NCI-H1436 (cell line): ENCODE results near the gene NPC1.
"Not testable (repeated sequence)": the region's sequence is repeated elsewhere in the genome, so short reads cannot be mapped to it uniquely, and the experiment has no call there.

Source experiments
- DNase-seq: peaks from one replicate; lab custom pipeline; 2025; lab: John Stamatoyannopoulos, UW

Gene NPC1

DNA sequence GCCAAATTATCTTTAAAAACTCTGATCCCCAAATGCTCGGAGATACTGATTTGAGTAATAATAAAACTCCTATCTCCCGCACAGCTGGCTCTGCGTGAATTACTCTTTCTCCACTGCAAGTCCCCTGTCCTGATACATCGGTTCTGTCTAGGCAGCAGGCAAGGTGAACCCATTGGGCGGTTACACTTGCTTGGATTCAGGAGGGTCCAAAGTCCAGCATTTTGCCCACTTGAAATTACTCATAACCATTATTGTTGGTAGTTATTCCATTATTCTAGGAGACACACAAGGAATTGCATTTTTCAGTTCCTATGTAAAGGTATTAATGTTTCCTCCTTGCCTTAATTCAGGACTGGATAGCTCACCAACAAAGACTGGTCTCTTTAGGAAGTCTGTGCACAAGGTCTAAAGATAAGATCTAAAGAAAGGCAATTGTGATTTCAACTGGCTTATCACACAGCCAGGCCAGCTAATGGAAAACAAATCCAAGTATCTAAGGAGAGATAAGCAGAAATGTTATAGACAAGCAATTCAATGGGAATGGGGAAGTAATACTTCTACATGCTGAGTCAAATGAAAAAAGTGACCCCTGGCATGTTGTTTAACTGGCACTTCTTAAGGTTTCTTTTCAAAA is 23.2 kb upstream of the NPC1 start:
- DNase-seq, result no peak

GRCh38 chr18:23608211-23608610 is 21.9 kb upstream of the NPC1 start:
- DNase-seq, result no peak

DNA sequence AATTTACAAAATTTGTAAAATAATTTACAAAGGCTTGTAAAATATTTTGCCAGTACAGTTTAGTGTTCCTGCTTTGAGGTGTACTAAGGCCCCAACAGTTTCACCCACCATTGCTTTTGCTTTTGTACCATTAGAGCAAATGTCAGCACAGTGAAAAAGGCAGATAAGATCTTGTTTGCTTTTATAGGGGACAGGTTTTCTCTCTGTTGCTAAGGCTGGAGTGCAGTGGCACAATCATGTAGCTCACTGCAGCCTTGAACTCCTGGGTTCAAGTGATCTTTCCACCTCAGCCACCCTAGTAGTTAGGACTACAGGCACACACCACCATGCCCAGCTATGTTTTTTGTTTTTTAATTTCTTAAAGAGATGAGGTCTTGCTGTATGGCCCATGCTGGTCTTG is 19.6 kb upstream of the NPC1 start:
- no peak for DNase-seq

DNA sequence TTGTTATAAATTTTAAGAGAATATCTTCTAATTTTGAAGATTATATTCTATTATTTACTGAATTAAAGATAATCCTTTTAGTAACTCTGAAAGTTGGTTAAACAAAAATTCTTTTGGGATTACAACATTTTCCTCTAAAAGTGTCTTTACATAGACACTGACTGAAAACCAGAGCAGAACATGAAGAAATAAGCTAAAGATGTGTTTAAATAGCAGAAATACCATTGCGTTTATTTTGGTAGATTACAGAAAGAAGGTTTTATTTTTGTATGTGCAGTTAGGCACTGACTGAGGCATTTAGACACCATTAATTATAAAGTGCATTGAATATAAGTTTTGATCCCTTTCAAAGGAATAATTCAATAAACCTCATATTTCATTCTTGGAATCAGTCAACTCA is 13.5 kb upstream of the NPC1 start:
- no peak for DNase-seq

- no peak for DNase-seq
Measured at GRCh38 chr18:23596183-23596582, 9.9 kb upstream of the NPC1 start.

GRCh38 chr18:23595591-23595990 is 9.3 kb upstream of the NPC1 start:
- DNase-seq, result no peak

GRCh38 chr18:23593720-23594119 is 7.4 kb upstream of the NPC1 start:
- no peak for DNase-seq

DNA sequence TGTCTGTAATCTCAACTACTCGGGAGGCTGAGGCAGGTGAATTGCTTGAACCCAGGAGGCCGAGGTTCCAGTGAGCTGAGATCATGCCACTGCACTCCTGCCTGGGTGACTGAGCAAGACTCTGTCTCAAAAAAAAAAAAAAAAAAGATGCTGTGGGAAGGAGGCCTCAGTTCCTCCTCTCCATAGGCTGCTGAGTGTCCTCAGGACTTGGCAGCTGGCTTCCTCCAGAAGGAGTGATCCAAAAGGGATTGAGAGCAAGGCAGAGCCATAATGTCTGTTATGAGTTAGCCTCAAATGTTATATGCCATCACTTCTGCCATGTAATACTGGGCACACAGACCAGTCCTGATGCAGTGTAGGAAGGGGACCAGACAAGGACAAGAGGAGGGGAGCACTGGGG is 6.6 kb upstream of the NPC1 start:
- DNase-seq, result no peak

DNA sequence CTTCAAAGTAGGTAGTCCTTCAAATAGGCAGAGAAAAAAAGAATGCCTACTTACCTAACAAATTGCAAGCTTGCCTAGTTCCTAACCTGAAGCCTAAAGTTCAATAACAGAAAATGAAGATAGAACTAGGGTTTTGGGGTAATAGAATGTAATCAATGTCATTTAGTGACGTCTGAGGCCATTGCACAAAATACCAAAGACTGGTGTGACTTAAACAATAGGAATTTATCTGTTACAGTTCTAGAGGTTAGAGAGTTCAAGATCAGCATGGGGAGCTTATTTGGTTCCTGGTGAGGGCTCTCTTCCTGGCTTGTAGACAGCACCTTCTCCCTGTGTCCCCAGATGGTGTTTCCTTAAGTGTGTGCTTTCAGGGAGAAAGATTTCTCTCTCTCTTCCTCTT is 4.7 kb upstream of the NPC1 start:
- DNase-seq, result no peak

GRCh38 chr18:23588836-23589560 is 2.7 kb upstream of the NPC1 start:
- no peak for DNase-seq

GRCh38 chr18:23587220-23587642 is 925 bp upstream of the NPC1 start:
- DNase-seq, result no peak

DNA sequence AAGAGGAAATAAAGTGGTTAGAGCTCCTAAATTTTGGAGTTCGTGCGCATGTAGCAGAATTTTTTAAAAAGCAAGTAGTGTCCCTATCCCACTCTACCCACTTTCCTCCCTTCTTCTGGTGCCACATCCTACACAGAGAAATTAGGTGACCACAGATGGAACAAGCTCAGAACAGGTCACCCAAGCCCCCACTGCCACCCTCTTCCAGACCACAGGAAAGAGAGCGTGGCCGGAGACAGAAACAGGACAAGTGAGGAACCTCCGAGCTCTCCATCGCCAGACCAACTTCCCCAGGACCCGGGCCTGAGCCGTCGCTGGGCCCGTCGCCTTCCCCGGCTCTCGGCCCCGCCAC is 433 bp downstream of the NPC1 start:
- no peak for DNase-seq

- DNase-seq, result peak; percentile 26
Measured at GRCh38 chr18:23585007-23585871, 1.1 kb downstream of the NPC1 start.

DNA sequence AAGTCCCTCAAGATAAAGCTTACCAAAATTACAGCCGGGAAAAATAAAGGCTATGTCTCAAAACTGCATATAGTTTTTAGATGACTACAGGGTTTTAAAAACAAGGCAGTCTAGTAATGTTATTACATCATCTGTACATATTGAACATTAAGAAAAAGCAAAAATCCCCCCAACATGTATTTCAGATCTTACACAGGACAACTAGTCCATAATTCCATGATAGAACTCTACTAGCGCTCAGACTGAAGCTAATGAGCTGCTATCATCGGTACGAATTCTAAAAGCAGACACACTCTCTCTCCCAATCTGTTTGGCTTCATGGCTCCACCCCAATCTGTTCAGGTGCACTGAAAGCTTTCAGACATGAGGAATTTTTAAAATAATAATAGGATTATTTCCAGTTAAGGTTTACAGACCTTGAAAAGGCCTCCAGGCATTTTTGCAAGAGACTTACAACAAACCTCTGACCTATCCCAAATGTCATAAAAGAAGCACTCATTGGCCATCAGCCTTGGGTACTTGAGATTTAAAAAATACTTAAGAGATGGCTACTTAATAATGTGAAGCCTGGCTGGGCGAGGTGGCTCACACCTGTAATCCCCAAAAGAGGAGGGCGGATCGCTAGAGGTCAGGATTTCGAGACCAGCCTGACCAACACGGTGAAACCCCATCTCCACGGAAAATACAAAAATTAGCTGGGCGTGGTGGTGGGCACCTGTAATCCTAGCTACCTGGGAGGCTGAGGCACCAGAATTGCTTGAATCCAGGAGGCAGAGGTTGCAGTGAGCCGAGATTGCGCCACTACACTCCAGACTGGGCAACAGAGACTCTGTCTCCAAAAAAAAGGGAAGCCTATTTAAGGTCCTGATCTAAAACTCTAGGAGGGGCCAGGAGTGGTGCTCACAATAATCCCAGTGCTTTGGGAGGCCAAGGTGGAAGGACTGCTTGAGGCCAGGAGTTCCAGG is 2.0 kb downstream of the NPC1 start:
- no peak for DNase-seq

GRCh38 chr18:23583071-23583865 is 3.0 kb downstream of the NPC1 start:
- DNase-seq, result no peak

- DNase-seq, result no peak
Measured at GRCh38 chr18:23580677-23581367, 5.5 kb downstream of the NPC1 start.

- DNase-seq, result no peak
Measured at GRCh38 chr18:23578891-23579653, 7.2 kb downstream of the NPC1 start.

DNA sequence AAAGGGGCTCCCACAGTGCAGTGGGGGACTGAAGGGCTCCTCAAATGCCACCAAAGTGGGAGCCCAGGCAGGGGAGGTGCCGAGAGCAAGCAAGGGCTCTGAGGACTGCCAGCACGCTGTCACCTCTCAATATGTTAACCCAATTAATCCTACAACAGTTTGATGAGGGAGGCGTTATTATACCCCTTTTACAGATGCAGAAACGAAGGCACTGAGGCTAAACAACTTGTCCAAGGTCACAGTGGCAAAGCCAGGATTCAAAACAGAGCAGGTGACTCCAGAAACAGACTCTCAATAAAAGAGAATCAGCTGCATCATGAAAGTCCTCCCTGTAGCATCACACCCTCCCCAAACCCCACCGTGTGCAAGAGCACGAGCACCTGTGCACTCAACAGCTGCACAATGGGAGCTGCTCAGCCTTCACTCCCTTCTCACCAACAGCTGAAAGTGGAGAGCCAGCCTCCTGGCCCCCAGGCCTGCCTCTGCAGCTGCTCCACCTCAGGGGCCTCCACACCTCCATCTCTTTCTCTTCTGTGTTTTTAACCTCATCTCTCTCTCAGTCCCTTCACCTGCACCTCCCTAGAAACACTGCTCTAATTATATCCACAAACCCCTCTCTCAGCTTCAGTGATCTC is 8.1 kb downstream of the NPC1 start:
- no peak for DNase-seq

- not testable (repeated sequence) for DNase-seq
Measured at GRCh38 chr18:23577521-23577920, 8.8 kb downstream of the NPC1 start.
